AG09319 (cell line): ENCODE results near the gene TNFRSF13B.
"Not testable (repeated sequence)": the region's sequence is repeated elsewhere in the genome, so short reads cannot be mapped to it uniquely, and the experiment has no call there.

Experiments used
- DNase-seq: peaks from one replicate; pipeline ENCODE4 v3.0.0-alpha.2; 2010; ENCODE audit warnings: low read depth; ENCODE audit errors: extremely low read depth
- TF ChIP-seq, protein P1 (sequence below): IDR thresholded peaks from 2 replicates; pipeline ENCODE4 v1.5.1; 2011; ENCODE audit warnings: low read depth, mild to moderate bottlenecking, inconsistent platforms, low read length, moderate library complexity

The TNFRSF13B gene

DNA sequence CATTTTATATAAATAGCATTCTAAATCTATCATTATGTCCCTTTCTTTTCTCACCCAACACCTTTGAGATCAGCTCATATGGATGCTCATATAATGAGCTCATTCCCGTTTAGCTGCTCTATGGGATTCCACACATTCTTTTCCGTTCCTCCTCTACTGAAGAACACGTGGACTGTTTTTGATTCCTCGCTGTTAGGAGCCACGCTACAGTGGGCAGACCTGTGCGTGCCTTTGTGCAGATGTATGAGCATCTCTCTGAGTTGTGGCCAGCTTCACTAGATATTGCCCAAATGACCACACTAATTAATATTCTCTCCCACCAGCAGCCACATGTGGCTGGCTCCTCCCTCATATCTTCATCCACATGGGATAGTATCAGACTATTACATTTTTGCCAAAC, 6.0 kb upstream of the TNFRSF13B start:
- no peak for DNase-seq
- TF ChIP-seq, protein P1, sequence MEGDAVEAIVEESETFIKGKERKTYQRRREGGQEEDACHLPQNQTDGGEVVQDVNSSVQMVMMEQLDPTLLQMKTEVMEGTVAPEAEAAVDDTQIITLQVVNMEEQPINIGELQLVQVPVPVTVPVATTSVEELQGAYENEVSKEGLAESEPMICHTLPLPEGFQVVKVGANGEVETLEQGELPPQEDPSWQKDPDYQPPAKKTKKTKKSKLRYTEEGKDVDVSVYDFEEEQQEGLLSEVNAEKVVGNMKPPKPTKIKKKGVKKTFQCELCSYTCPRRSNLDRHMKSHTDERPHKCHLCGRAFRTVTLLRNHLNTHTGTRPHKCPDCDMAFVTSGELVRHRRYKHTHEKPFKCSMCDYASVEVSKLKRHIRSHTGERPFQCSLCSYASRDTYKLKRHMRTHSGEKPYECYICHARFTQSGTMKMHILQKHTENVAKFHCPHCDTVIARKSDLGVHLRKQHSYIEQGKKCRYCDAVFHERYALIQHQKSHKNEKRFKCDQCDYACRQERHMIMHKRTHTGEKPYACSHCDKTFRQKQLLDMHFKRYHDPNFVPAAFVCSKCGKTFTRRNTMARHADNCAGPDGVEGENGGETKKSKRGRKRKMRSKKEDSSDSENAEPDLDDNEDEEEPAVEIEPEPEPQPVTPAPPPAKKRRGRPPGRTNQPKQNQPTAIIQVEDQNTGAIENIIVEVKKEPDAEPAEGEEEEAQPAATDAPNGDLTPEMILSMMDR, result no peak

DNA sequence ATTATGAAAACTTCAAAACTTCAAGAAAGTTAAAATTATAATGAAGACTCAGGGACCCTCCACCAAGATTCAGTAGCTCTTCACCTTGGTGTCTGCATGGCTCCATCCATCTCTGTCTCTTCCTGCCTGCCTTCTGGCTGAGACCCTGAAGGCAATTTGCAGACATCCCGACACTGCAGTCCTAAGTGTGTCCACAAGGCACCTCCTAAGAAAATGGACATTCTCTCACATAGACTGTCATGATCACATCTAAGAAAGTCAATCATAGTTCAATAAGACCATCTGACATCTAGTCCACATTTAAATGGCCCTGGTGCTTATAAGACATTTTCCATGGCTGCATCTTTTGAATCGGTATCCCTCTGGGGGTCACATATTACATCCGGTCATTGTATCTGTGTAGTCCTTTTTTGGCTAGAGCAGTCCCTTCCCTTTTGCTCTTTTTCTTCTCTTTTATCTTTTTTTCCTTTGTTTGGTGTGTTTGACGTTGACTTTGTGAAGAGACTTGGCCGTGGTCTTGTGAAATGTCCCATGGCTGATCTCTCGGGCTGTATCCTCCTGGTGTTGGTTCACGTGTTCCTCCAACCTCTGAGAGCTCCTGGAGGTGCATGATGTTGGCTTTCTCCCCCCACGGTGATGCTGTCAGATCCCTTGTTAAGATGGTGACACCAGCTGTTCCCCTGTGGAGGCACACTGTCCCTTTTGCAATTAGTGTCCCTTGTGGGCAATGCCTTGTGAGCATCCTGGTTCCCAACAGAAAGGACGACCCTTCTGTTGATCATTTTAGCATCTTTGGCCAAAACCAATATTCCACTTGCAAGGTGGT, 5.0 kb upstream of the TNFRSF13B start:
- DNase-seq, result no peak
- TF ChIP-seq, protein P1, result no peak

DNA sequence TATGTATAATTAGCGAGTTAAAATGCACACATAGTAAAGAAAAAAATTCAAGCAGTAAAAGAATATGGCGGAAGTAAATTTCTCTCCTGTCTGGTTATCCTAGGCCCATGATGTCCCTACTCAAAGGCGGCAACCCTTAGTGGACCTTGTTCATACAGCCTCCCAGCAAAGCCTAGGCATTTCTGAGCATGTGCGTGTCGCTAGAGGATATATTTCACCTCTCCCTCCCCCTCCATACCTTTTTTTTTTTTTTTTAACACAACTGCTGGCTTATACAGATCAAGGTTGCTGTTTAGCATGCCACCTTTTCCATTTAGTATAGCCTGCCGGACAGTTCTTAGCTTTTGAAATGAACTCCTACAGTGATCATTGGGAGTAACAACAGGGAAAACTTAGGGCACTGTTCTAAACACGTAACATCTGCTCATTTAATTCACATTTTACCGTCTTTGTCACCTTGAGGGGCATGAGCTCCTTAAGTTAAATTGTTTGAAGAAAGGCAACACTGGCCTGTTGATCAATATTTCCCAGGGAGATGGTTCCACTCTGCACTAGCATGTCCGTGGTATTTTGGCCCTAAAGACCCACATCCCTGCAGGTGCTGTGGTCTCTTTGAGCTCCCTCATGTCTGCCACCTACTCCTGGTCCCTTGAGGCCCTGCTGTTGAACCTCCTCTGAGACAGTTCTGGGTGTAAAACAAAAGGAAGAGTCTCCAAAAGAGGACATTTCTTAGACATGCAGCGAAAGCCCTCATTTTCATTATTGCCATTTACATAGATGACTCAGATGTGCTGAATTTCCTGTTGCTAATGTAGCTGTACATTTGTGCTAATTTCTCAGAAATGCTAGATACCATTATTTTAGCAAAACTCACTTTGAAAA, 4.1 kb upstream of the TNFRSF13B start:
- no peak for DNase-seq
- TF ChIP-seq, protein P1, result no peak

DNA sequence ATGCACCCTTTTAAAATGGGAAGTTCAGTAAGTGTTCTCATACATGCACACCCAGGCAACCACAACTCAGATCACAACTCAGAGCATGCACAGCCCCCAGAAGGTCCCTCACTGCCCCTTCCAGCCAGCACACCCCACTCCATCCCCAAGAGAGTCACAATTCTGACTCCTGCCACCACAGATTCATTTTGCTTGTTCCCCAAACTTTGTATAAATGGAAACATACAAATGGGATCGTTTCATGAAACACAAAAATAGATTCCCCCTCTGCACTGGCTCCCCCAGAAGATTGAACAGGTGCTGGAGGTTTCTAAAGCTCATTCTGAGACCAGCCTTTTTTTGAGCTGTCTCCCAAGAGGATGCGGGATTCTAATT, 3.3 kb upstream of the TNFRSF13B start:
- TF ChIP-seq, protein P1, result no peak
- no peak for DNase-seq

DNA sequence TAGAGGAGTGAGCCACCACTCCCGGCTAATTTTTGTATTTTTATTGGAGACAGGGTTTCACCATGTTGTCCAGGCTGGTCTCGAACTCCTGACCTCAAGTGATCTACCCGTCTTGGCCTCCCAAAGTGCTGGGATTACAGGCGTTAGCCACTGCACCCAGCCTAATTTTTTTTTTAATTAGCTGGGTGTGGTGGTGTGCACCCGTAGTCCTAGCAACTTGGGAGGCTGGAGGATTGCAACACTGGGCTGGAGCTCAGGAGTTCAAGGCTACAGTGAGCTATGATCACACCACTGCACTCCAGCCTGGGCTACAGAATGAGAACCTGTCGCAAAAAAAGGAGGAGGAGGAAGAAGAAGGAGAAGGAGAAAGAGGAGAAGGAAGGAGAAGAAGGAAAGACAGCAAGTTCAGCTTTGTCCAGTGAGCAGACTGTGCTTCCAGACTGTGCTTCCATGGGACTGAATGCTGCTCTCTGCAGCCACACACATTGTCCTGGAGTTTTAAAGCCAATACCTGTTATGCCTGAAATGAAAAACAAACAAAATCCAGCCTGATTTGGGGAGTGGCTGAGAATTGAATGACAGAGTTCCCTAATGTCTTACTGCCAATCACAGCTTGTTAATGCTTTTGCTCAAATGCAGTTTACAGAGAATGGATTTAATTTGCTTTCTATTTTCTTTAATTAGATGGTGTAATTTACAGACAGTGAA, 2.8 kb upstream of the TNFRSF13B start:
- TF ChIP-seq, protein P1, result no peak
- DNase-seq, result no peak

DNA sequence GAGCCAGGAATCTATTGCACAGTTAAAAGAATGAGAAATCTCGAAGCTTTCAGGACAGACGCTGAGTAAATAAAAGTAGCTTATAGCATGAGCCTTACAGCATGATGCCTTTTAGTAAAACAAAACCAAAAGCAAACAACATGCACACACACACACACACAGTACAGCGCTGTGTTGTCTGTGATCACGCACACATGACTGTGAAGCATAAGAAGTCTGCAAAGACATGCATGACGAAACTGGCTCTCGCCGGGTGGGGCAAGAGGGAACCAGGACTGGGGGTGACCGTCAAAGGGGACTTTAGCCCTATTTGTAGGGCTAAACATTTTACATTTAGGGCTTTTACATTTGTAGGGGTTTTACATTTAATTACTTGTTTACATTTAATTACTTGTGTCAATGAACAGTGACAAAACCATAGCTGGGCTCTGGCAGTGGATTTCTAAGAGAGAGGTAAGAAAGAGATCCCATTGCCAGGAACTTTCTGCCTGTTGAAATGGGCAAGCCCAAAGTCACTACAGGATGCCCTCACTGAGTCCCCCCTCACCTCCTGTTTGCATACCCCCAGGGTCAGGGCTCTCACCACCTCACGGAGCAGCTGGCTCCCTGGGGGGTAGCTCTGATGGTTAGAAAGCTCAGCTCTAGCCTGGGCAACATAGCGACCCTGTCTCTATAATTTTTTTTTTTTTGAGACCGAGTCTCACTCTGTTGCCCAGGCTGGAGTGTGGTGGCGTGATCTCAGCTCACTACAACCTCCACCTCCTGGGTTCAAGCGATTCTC, 2.0 kb upstream of the TNFRSF13B start:
- DNase-seq, result no peak
- TF ChIP-seq, protein P1, result no peak

DNA sequence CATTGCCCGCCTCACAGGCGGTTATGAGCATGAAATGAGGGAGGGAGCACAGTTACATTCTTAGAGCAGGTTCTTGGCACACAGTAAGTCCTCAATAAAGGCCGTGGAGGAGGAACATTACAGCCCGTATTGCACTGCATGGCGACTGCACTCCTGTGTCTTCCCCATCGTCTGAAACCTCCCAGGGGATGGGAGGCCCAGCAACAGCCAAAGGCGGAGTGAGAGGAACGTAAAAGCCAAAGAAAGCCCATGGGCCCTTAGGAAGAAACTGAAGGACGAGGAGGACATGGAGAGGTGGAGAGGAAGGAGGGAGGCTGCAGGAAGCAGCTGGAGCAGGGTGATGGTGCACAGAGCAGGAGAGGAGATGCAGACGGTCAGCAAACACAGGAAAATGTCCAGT, 1.1 kb upstream of the TNFRSF13B start:
- DNase-seq, result not testable (repeated sequence)
